ENCODE measurements around the gene LSAMP.

DNA sequence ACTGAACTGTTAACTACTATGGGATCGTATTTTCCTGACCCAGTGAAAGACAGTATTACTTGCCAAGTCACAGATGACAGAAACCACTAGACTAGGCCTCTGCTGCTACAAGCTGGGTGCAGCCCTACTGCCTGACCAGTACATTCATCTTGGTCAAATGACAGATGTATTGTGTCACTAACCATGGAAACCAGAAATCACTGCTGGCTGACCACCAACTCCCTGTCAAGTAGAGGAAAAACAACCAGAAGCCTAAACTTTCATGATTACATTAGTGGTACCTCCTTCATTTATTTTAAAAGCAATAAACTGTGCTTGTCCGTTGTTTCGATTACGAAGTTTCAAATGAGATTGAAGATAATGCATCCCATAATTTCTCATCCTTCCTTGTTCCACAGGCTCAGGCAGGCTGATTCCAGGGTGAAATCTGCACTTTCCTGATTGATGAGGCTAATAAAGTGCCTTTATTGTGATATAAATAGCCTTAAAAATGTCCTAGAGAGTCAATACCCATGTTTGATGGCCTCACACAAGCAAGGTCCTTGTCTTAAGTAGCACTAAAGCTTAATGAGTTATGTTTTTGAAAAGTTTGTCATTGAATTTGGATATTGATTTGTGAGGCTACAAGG, 309.7 kb downstream of the LSAMP start:
- TF ChIP-seq, protein P1, sequence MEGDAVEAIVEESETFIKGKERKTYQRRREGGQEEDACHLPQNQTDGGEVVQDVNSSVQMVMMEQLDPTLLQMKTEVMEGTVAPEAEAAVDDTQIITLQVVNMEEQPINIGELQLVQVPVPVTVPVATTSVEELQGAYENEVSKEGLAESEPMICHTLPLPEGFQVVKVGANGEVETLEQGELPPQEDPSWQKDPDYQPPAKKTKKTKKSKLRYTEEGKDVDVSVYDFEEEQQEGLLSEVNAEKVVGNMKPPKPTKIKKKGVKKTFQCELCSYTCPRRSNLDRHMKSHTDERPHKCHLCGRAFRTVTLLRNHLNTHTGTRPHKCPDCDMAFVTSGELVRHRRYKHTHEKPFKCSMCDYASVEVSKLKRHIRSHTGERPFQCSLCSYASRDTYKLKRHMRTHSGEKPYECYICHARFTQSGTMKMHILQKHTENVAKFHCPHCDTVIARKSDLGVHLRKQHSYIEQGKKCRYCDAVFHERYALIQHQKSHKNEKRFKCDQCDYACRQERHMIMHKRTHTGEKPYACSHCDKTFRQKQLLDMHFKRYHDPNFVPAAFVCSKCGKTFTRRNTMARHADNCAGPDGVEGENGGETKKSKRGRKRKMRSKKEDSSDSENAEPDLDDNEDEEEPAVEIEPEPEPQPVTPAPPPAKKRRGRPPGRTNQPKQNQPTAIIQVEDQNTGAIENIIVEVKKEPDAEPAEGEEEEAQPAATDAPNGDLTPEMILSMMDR (tag by site-specific recombination; IDR thresholded peaks at IDR 0.05): no peak
- no peak for TF ChIP-seq ZNF274 (IDR thresholded peaks at IDR 0.05; ENCODE audit: low read length)
- no peak for TF ChIP-seq ZNF274 (tag by site-specific recombination; IDR thresholded peaks at IDR 0.05; ENCODE audit: borderline replicate concordance)
- no peak for TF ChIP-seq YY1 (tag by site-specific recombination; IDR thresholded peaks at IDR 0.05)
- TF ChIP-seq ZNF350 (tag by site-specific recombination; IDR thresholded peaks at IDR 0.05): no peak
- TF ChIP-seq ZNF747 (tag by site-specific recombination; IDR thresholded peaks at IDR 0.05): no peak
- TF ChIP-seq ZNF138 (tag by site-specific recombination; IDR thresholded peaks at IDR 0.05; ENCODE audit: borderline replicate concordance): no peak
- TF ChIP-seq ZNF366 (tag by site-specific recombination; conservative IDR thresholded peaks at IDR 0.05): no peak
- TF ChIP-seq KLF10 (tag by site-specific recombination; IDR thresholded peaks at IDR 0.05): no peak
- TF ChIP-seq ZNF24 (tag by site-specific recombination; IDR thresholded peaks at IDR 0.05): no peak
- no peak for TF ChIP-seq ZSCAN30 (tag by site-specific recombination; IDR thresholded peaks at IDR 0.05)
- TF ChIP-seq, protein P2, sequence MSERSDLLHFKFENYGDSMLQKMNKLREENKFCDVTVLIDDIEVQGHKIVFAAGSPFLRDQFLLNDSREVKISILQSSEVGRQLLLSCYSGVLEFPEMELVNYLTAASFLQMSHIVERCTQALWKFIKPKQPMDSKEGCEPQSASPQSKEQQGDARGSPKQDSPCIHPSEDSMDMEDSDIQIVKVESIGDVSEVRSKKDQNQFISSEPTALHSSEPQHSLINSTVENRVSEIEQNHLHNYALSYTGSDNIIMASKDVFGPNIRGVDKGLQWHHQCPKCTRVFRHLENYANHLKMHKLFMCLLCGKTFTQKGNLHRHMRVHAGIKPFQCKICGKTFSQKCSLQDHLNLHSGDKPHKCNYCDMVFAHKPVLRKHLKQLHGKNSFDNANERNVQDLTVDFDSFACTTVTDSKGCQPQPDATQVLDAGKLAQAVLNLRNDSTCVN (tag by site-specific recombination; optimal IDR thresholded peaks at IDR 0.05): no peak
- TF ChIP-seq, protein P3, sequence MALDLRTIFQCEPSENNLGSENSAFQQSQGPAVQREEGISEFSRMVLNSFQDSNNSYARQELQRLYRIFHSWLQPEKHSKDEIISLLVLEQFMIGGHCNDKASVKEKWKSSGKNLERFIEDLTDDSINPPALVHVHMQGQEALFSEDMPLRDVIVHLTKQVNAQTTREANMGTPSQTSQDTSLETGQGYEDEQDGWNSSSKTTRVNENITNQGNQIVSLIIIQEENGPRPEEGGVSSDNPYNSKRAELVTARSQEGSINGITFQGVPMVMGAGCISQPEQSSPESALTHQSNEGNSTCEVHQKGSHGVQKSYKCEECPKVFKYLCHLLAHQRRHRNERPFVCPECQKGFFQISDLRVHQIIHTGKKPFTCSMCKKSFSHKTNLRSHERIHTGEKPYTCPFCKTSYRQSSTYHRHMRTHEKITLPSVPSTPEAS (tag by site-specific recombination; IDR thresholded peaks at IDR 0.05): no peak
- TF ChIP-seq WT1 (tag by site-specific recombination; IDR thresholded peaks at IDR 0.05): no peak
